ENCODE measurements around the gene IZUMO4. TPM values are rescaled to one million over a fixed set of nuclear protein-coding genes. Genes with fewer than 3 reads are reported as not detected.

The IZUMO4 gene
- total RNA-seq, 1 experiment from 2014 or later = 2.5 TPM

GRCh38 chr19:2050349-2050990 is 46.2 kb upstream of the IZUMO4 start:
- no peak for DNase-seq (ENCODE audit: low spot score)
- TF ChIP-seq EZH2 (IDR thresholded peaks at IDR 0.05; ENCODE audit: borderline replicate concordance, low read depth, low read length, poor library complexity, severe bottlenecking) = no peak
- TF ChIP-seq, protein P1, sequence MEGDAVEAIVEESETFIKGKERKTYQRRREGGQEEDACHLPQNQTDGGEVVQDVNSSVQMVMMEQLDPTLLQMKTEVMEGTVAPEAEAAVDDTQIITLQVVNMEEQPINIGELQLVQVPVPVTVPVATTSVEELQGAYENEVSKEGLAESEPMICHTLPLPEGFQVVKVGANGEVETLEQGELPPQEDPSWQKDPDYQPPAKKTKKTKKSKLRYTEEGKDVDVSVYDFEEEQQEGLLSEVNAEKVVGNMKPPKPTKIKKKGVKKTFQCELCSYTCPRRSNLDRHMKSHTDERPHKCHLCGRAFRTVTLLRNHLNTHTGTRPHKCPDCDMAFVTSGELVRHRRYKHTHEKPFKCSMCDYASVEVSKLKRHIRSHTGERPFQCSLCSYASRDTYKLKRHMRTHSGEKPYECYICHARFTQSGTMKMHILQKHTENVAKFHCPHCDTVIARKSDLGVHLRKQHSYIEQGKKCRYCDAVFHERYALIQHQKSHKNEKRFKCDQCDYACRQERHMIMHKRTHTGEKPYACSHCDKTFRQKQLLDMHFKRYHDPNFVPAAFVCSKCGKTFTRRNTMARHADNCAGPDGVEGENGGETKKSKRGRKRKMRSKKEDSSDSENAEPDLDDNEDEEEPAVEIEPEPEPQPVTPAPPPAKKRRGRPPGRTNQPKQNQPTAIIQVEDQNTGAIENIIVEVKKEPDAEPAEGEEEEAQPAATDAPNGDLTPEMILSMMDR (conservative IDR thresholded peaks at IDR 0.05; ENCODE audit: low read depth, low read length) = no peak
- H3K4me3 ChIP-seq (ENCODE audit: low read depth, low read length, poor library complexity, severe bottlenecking) = peak overlapping the region; percentile 98
- ChIA-PET POLR2A (ENCODE audit: low non-redundant PET) (no interaction called here), CTCF (no interaction called here)
- H3K27me3 ChIP-seq (replicated peaks; ENCODE audit: insufficient read depth, low read depth, low read length, poor library complexity) = no peaks in the 10 kb centered on the region
- intact Hi-C loops (cut with micrococcal nuclease; ENCODE audit: unreplicated experiment) = no loop called here
- peaks cover 12% of the 10 kb centered on the region for H3K4me1 ChIP-seq (ENCODE audit: insufficient read depth, low read length, poor library complexity, severe bottlenecking)
- peak overlapping the region; percentile 86 for H3K27ac ChIP-seq (ENCODE audit: low read depth, low read length, poor library complexity, severe bottlenecking)
- H3K9me3 ChIP-seq (ENCODE audit: low read depth, low read length, poor library complexity, severe bottlenecking) = no peaks in the 10 kb centered on the region
- peaks cover 4% of the 10 kb centered on the region for H3K36me3 ChIP-seq (ENCODE audit: insufficient read depth, low read length, poor library complexity, severe bottlenecking)
- BruUV-seq (replicated peaks) = no TSS peak

GRCh38 chr19:2050991-2051772 is 45.5 kb upstream of the IZUMO4 start, which contains the start of gene MKNK2:
Gene MKNK2 (minus strand): TSS chr19:2051244. CDS start chr19:2050851, 393 bp downstream.
- BruUV-seq (replicated peaks) = no TSS peak
- Histone ChIP-seq H3K27me3 (replicated peaks; ENCODE audit: insufficient read depth, low read depth, low read length, poor library complexity) (no peaks in the 10 kb centered on the region), H3K36me3 (ENCODE audit: insufficient read depth, low read length, poor library complexity, severe bottlenecking) (no peaks in the 10 kb centered on the region), H3K4me3 (ENCODE audit: low read depth, low read length, poor library complexity, severe bottlenecking) (peak within 1 kb of the TSS; percentile 98), H3K9me3 (ENCODE audit: low read depth, low read length, poor library complexity, severe bottlenecking) (no peaks in the 10 kb centered on the region), H3K27ac (ENCODE audit: low read depth, low read length, poor library complexity, severe bottlenecking) (peak within 1 kb of the TSS; percentile 86), H3K4me1 (ENCODE audit: insufficient read depth, low read length, poor library complexity, severe bottlenecking) (peaks cover 18% of the 10 kb centered on the region)
- ChIA-PET POLR2A (ENCODE audit: low non-redundant PET) (interaction anchor here (0.7 kb wide), 1 partner anchor 9 kb away, joined by 3 read pairs; no protein-coding TSS in a partner anchor), CTCF (interaction anchor here (0.6 kb wide), 1 partner anchor 100 kb away, joined by 5 read pairs; no protein-coding TSS in a partner anchor)
- peak; percentile 92 for DNase-seq (ENCODE audit: low spot score)
- intact Hi-C loops (cut with micrococcal nuclease; ENCODE audit: unreplicated experiment) = no loop called here
- TF ChIP-seq, protein P1 (conservative IDR thresholded peaks at IDR 0.05; ENCODE audit: low read depth, low read length) = peak; percentile 55
- no peak for TF ChIP-seq EZH2 (IDR thresholded peaks at IDR 0.05; ENCODE audit: borderline replicate concordance, low read depth, low read length, poor library complexity, severe bottlenecking)

DNA sequence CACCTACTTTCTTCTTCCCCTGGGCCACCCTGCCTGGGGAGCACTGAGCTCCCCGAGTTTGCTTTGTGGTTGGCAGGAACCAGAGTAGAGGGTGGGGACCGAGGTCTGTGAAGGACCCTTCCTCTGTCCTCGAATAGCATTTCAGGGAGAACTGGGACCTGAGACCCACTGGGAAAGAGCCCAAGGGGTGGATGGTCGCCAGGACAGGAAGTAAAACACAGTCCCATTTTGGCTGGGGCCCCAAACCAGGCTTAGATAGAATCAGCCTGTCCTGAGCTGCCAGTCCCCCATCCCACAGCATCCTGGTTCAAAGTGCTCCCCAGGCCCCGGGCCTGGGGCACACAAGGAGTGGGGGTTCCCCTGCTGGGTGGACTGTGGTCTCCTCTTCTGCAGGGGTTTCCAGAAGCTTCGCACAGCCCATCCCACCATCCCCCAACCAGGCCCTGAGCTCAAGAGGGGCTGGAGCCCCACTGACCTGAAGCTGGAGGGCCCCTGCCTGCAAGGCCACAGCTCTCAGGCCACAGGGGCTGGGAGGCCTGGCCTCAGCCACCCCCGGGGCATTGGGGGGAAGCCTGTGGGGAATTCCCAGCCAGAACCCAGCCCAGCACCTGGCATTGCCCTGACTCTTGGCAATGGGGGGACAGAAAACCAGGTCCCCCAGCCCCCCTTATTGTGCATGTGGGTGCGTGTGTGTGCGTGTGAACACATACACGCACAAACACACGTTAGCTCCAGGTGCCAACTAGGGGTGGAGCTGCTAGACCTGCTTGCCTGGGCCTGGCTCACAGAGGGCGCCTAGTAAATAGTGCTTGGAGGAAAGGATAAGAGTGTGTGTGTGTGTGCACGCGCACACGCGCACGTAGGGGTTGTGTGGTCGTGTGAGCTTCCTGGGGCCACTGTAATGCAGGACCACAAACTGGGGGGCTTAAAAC is 44.7 kb upstream of the IZUMO4 start:
- no peaks in the 10 kb centered on the region for H3K36me3 ChIP-seq (ENCODE audit: insufficient read depth, low read length, poor library complexity, severe bottlenecking)
- intact Hi-C loops (cut with micrococcal nuclease; ENCODE audit: unreplicated experiment) = no loop called here
- no peak for TF ChIP-seq EZH2 (IDR thresholded peaks at IDR 0.05; ENCODE audit: borderline replicate concordance, low read depth, low read length, poor library complexity, severe bottlenecking)
- TF ChIP-seq, protein P1 (conservative IDR thresholded peaks at IDR 0.05; ENCODE audit: low read depth, low read length) = no peak
- no peak for DNase-seq (ENCODE audit: low spot score)
- peak overlapping the region; percentile 86 for H3K27ac ChIP-seq (ENCODE audit: low read depth, low read length, poor library complexity, severe bottlenecking)
- CTCF ChIA-PET = interaction anchor here (0.6 kb wide), 1 partner anchor 99 kb away, joined by 5 read pairs; no protein-coding TSS in a partner anchor
- H3K4me3 ChIP-seq (ENCODE audit: low read depth, low read length, poor library complexity, severe bottlenecking) = peak overlapping the region; percentile 98
- peaks cover 25% of the 10 kb centered on the region for H3K4me1 ChIP-seq (ENCODE audit: insufficient read depth, low read length, poor library complexity, severe bottlenecking)
- no peaks in the 10 kb centered on the region for H3K27me3 ChIP-seq (replicated peaks; ENCODE audit: insufficient read depth, low read depth, low read length, poor library complexity)
- POLR2A ChIA-PET (ENCODE audit: low non-redundant PET) = interaction anchor here (0.6 to 0.7 kb wide), 2 partner anchors 10 to 36 kb away, joined by 3 read pairs; no protein-coding TSS in a partner anchor
- no peaks in the 10 kb centered on the region for H3K9me3 ChIP-seq (ENCODE audit: low read depth, low read length, poor library complexity, severe bottlenecking)
- no TSS peak for BruUV-seq (replicated peaks)
